Stimulated activated CD8-positive, alpha-beta memory T cell treated with anti-CD3 and anti-CD28 coated beads, Interleukin-15, amount 100 ng/mL, for 1 hour (primary cell): ENCODE data around the gene UBTD2.
A peak's percentile ranks its signal among the peaks of the same experiment; 100 is the strongest.
"Not testable (repeated sequence)": the region's sequence is repeated elsewhere in the genome, so short reads cannot be mapped to it uniquely, and the experiment has no call there.

Experiments
- DNase-seq: peaks from one replicate; pipeline ENCODE4 v3.0.0-alpha.2; 2020; ENCODE audit warnings: low read depth

UBTD2 gene, protein sequence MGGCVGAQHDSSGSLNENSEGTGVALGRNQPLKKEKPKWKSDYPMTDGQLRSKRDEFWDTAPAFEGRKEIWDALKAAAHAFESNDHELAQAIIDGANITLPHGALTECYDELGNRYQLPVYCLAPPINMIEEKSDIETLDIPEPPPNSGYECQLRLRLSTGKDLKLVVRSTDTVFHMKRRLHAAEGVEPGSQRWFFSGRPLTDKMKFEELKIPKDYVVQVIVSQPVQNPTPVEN

DNA sequence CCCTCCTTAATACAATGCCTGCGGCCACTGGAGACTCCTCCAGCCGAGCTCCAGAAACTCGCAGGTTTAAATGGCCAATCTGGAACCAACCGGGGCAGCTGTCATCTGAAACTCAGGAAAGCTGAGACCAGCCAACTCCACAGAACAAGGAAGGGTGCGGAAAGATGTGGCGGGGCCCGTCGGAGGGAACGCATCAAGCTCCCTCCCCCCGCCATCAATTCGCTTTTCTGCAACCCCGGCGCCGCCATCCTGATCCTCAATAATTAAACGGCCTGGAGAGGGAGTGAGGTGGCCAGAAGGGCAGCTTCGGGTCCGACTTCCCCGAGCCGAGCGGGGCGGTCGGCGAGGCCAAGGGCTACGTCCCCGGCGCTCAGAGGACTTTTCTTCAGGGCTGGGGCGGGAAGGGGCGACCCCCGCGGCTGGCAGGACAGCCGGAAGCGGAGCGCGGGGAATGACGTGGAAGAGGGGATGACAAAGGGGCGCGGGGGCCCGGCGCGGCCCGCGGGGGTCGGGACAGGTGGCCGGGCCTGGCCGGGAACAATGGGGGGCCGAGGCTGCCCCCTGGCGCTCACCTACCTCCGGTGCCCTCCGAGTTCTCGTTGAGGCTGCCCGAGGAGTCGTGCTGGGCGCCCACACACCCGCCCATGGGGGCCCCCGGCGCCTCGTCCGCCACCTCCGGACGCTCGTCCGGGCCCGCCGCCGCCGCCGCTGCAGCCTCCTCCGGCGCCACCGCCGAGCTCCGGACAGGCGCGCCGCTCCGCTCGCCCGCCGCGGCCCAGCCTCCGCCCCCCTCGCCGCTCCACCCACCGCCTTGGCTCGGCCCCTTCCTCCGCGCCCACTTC, at the start of gene UBTD2:
UBTD2 (minus strand) TSS at position 745 of the 842 bp plus-strand sequence; CDS start at position 646, 99 bp downstream.
- DNase-seq: peak; percentile 43

DNA sequence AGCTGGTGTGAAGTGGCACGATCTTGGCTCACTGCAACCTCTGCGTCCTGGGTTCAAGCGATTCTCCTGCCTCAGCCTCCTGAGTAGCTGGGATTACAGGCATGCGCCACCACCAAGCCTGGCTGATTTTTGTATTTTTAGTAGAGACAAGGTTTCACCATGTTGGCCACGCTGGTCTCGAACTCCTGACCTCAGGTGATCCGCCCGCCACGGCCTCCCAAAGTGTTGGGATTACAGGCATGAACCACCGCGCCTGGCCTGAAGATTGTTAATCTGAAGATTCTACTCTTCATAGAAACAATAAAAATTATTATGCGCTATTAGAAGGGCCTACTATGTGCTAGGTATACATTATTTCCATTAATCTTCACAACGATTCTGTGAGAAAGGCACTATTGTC, 43.3 kb upstream of the UBTD2 start:
- DNase-seq: not testable (repeated sequence)

DNA sequence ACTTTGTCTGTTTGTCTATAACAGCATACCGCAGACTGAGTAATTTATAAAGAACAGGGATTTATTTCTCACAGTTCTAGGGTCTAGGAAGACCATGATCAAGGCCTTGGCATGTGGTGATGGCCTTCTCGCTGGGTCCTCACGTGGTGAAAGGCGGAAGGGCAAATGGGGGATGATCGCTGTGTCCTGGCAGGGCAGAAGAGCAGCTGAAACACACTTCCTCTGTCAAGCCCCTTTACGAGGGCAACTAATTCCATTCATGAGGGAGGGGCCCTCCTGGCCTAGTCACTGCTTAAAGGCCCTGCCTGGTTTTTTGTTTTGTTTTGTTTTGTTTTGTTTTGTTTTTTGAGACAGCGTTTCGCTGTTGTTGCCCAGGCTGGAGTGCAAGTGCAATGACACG, 41.9 kb upstream of the UBTD2 start:
- DNase-seq: no peak

DNA sequence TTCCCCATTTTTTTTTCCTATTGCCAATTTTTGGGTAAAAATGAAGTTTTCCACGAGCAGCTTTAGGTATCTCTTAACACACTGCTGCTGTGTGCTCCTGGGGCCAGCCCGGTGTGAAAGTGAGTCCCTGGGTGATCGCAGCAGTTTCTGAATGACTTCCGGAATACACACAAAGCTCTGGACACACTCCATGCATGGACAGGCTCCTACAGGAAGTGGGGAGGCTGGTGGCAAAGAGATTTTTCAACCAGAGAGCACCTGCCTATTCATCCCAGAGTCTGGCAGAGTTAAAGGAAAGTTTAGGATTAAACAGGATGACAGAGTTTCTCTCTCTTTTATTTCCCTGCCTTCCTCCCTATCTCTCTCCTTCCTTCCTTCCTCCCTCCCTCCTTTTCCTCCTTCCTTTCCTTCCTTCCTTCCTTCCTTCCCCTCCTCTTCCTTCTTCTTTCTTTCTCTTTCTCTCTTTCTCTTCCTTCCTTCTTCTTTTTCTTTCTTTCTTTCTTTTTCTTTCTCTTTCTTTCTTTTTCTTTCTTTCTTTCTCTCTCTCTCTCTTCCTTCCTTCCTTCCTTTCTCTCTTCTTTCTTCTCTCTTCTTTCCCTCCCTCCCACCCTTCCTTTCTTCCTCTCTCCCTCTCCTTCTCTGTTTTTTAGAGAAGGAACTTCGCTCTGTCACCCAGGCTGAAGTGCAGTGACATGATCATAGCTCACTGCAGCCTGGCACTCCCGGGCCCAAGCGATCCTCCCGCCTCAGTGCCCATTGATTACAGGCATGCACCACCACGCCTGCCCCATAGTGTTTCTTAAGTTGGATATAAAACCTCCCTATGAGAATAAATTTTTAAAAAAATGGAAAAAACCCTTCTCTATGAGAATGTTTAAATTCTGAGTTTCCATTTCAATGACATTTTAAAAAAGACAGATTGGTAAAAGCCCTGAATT, 38.7 kb upstream of the UBTD2 start:
- DNase-seq: no peak

DNA sequence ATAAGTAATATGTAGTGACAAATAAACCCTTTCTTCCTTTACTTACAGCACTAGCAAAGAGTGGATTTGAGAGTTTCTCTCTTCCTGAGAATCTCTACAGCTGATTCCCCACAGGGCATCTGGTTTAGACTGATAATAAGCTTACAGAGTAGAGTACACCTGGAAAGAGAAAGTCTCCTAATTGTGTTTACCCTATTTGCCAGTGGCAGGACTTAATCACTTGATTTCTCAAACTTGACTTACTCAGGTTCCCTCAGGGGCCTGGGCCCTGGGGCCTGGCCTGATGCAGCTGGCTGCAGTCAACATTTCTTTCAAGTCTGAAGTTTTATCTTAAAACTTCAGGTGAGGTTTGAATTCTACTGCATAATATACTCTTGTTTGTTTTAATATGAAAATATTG, 38.0 kb upstream of the UBTD2 start:
- no peak for DNase-seq

DNA sequence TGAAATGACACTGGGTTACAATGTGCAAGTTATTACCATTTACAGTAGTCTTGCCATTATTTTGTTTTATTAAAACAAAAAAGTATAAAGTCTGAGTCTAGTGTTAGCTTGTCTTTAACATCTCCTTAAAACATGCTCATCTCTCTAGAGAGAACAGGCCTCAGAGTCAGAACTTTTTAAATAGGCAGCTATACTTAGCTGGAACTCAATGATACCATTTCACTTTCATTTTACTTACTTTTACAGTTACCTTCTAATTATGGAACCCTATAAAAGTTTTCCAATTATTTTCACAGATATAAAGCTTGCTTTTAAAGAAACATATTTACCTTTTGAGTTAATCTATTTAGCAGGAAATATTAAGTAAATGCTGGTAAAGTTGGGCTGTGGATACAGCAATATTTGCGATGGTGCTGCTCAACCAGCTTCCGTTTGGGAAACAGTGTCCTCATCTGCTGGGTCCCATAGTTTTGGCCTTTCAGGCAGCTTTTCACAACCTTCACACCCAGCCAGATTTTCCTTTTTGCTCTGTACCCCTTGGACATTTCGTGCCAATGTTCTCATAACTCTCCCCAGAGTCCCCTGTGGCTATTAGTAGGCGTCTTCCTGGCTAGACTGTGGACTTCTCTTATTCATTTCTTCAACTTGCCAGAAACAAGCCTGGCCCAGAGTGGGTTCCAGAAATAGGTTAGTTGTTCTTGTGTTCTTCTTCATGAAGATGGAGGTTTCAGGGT, 36.3 kb upstream of the UBTD2 start:
- DNase-seq: no peak

DNA sequence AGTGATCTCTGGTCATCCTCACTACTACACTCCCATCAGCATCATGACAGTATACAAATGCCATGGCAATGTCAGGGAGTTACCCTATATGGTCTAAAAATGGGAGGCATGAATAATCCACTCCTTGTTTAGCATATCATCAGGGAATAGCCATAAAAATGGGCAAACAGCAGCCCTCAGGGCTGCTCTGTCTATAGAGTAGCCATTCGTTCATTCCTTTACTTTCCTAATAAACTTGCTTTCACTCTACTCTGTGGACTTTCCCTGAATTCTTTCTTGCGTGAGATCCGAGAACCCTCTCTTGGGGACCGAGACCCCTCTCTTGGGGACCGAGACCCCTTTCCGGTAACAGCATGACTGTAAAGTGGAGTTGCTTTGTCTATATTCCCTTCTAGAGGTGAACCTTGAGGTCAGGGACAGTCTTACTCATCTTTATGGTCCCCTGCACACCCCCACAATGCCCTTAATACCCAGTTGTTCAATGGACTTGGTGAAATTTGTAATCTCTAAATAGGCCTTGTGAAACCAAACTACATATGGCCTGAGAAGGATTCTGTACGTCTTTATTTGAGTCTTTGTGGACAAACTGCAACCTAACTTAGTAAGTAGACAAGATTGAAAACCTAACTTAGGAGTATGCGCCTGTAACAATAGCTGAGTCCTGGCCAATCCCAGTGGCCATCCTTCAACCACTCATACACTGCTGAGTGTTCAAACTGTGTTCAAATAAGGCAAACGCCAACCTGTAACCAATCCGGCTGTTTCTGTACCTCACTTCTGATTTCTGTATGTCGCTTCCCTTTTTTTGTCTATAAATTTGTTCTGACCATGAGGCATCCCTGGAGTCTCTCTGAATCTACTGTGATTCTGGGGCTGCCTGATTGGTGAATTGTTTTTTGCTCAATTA, 32.3 kb upstream of the UBTD2 start:
- DNase-seq: no peak

DNA sequence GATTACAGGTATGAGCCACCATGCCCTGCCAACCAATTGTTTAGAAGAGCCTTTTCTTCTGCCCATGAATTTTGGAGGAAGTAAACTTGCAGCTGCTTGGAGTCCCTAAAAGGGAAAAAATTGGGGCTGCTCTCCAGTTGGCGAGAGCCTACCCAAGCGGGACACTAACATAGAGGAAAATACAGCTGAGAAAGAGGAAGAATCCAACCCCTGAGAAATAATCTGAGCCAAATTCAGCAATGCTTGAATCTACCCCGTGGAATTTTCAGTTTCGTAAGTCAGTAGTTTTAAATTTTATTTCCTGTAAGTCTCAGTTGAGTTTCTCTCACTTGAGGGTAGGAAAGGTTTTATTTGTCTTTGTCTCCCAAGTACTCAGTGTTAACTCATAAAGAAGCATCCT, 30.4 kb upstream of the UBTD2 start:
- DNase-seq: no peak

DNA sequence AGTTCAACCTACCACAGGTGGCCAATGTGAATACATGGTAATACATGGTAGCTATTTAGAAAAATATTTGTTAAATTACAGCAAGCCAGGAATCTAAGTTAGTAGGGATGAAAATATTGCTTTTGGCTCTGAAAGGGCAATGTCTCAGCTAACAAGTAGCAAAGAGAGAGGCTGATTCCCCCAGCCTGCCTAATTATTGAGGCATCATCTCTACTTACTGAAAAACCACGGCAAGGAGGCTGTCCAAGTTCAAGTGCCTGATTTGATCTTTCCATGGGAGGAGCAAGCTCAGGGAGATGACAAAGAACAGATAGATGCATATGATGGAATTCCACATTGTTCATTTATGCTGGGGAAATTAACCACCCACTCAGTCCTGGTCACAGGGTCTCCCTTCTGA, 28.7 kb upstream of the UBTD2 start:
- no peak for DNase-seq

DNA sequence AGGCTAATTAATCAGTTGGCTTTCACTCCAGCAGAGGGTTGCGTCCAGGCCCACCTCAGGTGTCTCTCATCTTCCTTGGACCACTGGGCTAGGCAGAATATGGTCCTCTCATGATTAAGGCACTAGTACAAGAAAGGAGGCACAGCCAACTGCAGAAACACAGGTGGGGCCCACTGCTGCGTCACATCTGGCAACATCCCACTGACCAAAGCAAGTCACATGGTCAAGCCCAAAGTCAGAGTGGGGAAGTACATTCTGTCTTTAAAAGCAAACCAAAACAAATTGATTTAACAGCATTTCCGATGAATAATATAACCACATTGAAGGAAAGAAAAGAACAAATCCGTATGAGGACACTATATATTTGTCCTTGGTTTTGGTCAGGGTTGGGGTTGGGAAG, 28.0 kb upstream of the UBTD2 start:
- no peak for DNase-seq

DNA sequence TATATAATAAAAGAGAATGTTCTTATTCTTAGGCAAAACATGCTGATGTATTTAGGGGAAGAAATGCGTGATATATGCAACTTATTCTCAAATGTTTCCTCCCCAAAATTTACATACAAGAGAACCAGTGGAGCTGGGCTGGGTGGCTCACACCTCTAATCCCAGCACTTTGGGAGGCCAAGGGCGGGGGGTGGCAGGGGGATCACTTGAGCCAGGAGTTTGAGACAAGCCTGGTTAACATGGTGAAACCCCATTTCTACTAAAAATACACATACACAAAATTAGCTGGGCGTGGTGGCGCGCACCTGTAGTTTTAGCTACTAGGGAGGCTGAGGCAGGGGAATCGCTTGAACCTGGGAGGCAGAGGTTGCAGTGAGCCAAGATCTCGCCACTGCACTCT, 27.5 kb upstream of the UBTD2 start:
- DNase-seq: no peak

DNA sequence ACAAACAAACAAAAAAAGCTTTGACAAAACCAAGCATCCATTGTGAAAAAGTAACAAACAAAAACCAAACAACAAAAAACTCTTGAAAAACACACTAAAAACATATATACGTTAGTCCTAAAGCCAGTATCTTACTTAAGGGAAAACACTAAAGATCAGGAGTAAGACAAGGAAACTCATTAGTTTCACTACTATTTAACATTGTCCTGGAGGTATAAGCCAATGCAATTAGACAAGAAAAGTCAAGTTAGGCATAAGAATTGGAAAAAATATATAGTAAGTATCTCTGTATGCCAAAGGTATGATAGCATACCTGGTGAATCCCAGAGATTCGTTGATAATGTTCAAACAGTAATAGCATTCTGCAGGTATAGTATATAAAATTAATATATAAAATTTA, 21.8 kb upstream of the UBTD2 start:
- DNase-seq: no peak

DNA sequence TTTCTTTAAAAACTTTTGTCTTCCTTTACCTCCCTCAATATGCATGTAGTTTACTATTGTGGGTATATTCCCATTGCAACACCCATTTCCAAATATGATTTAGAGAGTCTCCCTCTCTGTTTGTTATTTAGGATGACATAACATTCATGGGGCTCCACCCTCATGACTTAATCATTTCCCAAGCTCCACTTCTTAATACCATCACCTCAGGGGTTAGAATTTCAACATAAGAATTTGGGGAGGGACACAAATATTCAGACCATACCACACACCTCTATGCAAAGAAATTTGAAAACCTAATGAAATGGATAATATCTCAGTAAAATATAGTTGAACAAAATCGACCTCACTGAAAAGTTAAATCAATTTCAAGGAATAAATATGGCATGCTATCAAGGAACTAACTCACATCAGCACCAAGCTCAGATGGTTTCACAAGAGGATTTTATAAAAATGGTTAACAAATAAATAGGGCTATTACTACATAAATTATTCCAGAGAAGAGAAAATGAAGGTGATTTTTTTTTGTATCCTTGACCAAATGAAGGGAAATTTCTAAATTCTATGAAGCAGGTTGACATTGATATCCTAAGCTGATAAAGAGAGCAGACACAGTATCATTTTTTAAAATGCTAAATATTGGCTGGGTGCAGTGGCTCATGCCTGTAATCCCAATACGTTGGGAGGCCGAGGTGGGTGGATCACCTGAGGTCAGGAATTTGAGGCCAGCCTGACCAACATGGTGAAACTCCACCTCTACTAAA, 20.2 kb upstream of the UBTD2 start:
- no peak for DNase-seq

DNA sequence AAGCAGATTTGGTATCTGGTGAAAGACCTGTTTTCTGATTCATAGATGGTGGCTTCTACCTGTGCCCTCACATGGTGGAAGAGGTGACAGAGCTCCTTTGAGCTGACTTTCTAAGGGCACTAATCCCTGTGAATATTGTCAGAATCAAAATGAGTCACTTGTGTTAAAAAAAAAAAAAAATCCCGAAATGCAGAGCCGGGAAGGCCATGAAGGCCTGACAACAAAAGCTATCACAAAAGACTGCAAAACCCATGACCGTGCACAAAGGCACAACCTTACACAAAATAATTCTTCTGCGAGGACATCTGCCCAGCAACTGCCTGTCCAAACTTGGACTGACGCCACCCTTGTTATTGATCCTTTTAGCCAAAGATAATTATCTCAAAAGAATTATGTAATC, 19.6 kb upstream of the UBTD2 start:
- no peak for DNase-seq

DNA sequence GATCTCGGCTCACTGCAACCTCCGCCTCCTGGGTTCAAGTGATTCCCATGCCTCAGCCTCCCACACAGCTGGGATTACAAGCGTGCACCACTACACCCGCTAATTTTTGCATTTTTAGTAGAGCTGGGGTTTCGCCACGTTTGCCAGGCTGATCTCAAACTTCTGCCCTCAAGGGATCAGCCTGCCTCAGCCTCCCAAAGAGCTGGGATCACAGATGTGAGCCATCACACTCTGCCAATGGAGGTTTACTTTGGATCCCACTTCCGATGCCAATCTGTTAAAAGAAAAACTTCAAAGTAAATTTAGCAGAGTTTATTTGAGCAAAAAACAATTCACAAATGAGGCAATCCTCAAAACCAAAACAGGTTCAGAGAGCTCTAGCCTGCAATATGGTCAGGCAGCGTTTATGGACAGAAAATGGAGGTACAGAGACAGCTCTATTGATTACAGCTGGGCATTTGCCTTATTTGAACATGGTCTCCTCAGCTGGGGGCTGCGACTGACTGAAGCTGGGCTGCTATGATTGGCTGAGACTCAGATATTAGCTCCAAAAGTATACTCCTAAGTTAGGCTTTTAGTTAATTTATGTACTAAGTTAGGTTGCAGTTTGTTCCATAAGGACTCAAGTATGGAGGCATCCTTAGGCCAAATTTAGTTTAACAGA, 18.6 kb upstream of the UBTD2 start:
- DNase-seq: no peak

DNA sequence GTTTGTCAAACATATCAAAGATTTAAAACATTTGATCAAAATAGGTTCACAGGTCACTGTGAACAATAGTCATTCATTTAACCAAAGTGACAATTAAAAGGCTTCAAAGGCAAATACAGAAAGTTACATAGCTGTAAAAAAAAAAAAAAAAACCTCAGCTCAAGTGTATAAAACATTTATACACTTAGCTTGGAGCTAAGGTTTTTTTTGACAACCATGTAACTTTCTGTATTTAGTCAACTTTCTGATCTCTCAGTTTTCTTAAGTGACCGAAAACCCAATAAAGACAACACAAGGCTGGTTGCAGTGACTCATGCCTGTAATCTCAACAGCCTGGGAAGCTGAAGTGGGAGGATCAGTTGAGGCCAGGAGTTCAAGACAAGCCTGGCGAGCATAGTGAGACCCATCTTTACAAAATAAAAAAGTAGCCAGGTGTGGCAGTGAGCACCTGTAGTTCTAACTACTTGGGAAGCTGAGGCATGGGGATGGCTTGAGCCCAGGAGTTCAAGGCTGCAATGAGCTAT, 16.4 kb upstream of the UBTD2 start:
- DNase-seq: no peak

DNA sequence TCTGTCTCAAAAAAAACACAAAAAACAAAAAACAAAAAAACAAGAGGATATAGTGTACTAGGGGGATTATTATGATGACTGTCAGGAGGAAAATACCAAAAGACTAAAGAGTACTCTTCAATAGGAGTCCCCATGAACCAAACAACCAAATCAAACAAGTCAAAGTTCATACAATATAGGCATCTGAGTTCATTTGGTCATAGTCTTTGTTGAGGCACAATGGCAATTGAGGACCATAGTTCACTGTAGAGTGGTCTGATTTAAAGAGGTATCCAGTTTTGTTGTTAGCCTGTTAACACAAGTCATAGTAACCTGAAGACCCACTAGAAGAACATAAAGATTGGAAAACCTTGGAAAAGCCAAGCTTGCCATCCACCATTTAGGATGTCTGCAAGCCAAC, 11.3 kb upstream of the UBTD2 start:
- DNase-seq: no peak

DNA sequence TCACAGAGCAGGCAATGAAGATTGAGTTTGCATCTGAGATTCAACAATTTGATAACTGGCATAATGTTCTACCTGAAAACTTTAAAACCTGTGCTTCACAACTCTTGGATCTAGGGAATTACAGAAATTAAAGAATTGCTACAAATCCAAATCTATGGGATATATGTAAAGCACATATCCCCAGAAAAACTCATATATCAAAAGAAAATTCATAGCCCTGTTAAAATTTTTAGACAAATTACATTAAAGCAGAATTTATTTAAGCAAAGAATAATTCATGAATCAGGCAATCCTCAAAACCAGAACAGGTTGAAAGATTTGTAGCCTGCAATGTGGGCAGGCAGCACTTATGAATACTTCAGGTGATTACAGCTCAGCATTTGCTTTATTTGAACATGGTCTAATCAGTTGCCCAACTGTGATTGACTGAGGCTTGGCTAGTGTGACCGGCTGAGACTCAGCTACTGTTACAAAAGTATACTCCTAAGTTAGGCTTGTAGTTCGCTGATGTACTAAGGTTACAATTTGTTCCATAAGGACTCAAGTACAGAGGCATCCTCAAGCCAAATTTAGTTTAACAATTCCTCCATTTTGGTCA, 10.3 kb upstream of the UBTD2 start:
- DNase-seq: no peak
